ENCODE data around the gene SHANK3. TPM values are rescaled to one million over a fixed set of nuclear protein-coding genes. Genes with fewer than 3 reads are reported as not detected.

SHANK3 gene
- total and polyA plus RNA-seq, 2 donors (not counting 3 experiments of a cell fraction or from before 2014, with no cell fraction given), result 26.1 to 158 TPM

- BruUV-seq (replicated peaks), result no TSS peak
- no peak overlapping the region for H2AFZ ChIP-seq (ENCODE audit: low read depth, low read length)
- H3K9me3 ChIP-seq (replicated peaks; ENCODE audit: control insufficient read depth, insufficient read depth, low read length), result no peaks in the 10 kb centered on the region
- no peaks in the 10 kb centered on the region for H3K36me3 ChIP-seq (ENCODE audit: control insufficient read depth in 2 of 2, extremely low read depth in 1 of 2, insufficient read depth in 2 of 2, low read length in 2 of 2)
- H3K9me1 ChIP-seq (replicated peaks; ENCODE audit: control insufficient read depth, extremely low read depth, insufficient read depth, low read length), result no peaks in the 10 kb centered on the region
- ChIA-PET CTCF (interaction anchor here (0.9 to 4.0 kb wide), 2 partner anchors 67 to 69 kb away, joined by 3 to 26 read pairs; no protein-coding TSS in a partner anchor), POLR2A (no interaction called here)
- H3K4me3 ChIP-seq (replicated peaks in 1 of 3; ENCODE audit: insufficient read depth in 1 of 3, low read depth in 1 of 3, low read length in 3 of 3), result no peak overlapping the region
- peaks cover 24% of the 10 kb centered on the region for H3K4me1 ChIP-seq (ENCODE audit: control insufficient read depth, extremely low read depth, insufficient read depth, low read length)
- no peak overlapping the region for H3K27ac ChIP-seq (ENCODE audit: insufficient read depth, low read depth, low read length)
- H3K9ac ChIP-seq (replicated peaks; ENCODE audit: extremely low read depth, insufficient read depth, low read length), result no peak overlapping the region
- H4K20me1 ChIP-seq (replicated peaks; ENCODE audit: control insufficient read depth, extremely low read depth, insufficient read depth, low read length), result no peaks in the 10 kb centered on the region
- no peaks in the 10 kb centered on the region for H3K79me2 ChIP-seq (ENCODE audit: control insufficient read depth, insufficient read depth, low read length)
- dilution Hi-C loops (cut with MboI; ENCODE audit: extremely low pct_ligation_motif_present, low sequenced_read_pairs) (no loop called here), intact Hi-C loops (cut with micrococcal nuclease) (no loop called here)
- H3K27me3 ChIP-seq (ENCODE audit: control insufficient read depth in 2 of 2, insufficient read depth in 2 of 2, low read length in 2 of 2), result no peaks in the 10 kb centered on the region
- DNase-seq (ENCODE audit: low read depth, low spot score) (no peak), FAIRE-seq (no peak)
- H3K4me2 ChIP-seq (ENCODE audit: insufficient read depth, low read length), result no peak overlapping the region
- TF ChIP-seq POLR2AphosphoS5 (IDR thresholded peaks at IDR 0.05; ENCODE audit: insufficient read depth, low read depth, low read length), result no peak
- no peak for TF ChIP-seq JUN (IDR thresholded peaks at IDR 0.05; ENCODE audit: borderline replicate concordance, insufficient read depth, insufficient read length, low read depth)
- no peak for TF ChIP-seq GATA2 (IDR thresholded peaks at IDR 0.05; ENCODE audit: insufficient read depth, insufficient read length, low read depth, low read length)
- no peak for TF ChIP-seq MAX (IDR thresholded peaks at IDR 0.05; ENCODE audit: insufficient read depth, insufficient read length)
- no peak for TF ChIP-seq MYC (IDR thresholded peaks at IDR 0.05; ENCODE audit: low read depth, low read length)
- TF ChIP-seq POLR2A (IDR thresholded peaks at IDR 0.05; ENCODE audit: low read depth, low read length), result no peak
- TF ChIP-seq FOS (IDR thresholded peaks at IDR 0.05; ENCODE audit: borderline replicate concordance, insufficient read depth, low read length), result no peak
- no peak for TF ChIP-seq EZH2 (IDR thresholded peaks at IDR 0.05; ENCODE audit: borderline replicate concordance, low read depth, low read length, severe bottlenecking)
- TF ChIP-seq CTCF (IDR thresholded peaks at IDR 0.05; ENCODE audit: extremely low read depth in 1 of 2, insufficient read depth in 1 of 2, low read depth in 1 of 2, low read length in 2 of 2), result no peak
Observed at GRCh38 chr22:50624347-50625130, 48.1 kb upstream of the SHANK3 start.

Measured in endothelial cell of umbilical vein (primary cell).